ENCODE results near the gene C20orf204.

GRCh38 chr20:64082126-64082731 lies 46.2 kb downstream of the C20orf204 start:
- TF ChIP-seq, protein P1, sequence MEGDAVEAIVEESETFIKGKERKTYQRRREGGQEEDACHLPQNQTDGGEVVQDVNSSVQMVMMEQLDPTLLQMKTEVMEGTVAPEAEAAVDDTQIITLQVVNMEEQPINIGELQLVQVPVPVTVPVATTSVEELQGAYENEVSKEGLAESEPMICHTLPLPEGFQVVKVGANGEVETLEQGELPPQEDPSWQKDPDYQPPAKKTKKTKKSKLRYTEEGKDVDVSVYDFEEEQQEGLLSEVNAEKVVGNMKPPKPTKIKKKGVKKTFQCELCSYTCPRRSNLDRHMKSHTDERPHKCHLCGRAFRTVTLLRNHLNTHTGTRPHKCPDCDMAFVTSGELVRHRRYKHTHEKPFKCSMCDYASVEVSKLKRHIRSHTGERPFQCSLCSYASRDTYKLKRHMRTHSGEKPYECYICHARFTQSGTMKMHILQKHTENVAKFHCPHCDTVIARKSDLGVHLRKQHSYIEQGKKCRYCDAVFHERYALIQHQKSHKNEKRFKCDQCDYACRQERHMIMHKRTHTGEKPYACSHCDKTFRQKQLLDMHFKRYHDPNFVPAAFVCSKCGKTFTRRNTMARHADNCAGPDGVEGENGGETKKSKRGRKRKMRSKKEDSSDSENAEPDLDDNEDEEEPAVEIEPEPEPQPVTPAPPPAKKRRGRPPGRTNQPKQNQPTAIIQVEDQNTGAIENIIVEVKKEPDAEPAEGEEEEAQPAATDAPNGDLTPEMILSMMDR (conservative IDR thresholded peaks at IDR 0.05), result no peak
- no peak for TF ChIP-seq ZFX (IDR thresholded peaks at IDR 0.05)

Data from C4-2B (cell line).